ENCODE data around the gene CFAP299.

CFAP299 gene

GRCh38 chr4:80839792-80840191 lies 504.3 kb downstream of the CFAP299 start:
- no peak for DNase-seq (ENCODE audit: low spot score)

- no peak for DNase-seq (ENCODE audit: low spot score)
Measured at GRCh38 chr4:80840396-80840795, 504.9 kb downstream of the CFAP299 start.

GRCh38 chr4:80841587-80842281 lies 506.2 kb downstream of the CFAP299 start:
- no peak for DNase-seq (ENCODE audit: low spot score)

- no peak for DNase-seq (ENCODE audit: low spot score)
Measured at GRCh38 chr4:80846210-80846609, 510.7 kb downstream of the CFAP299 start.

GRCh38 chr4:80852061-80852460 lies 516.5 kb downstream of the CFAP299 start:
- DNase-seq (ENCODE audit: low spot score): no peak

- DNase-seq (ENCODE audit: low spot score): no peak
Measured at GRCh38 chr4:80873571-80873970, 538.0 kb downstream of the CFAP299 start.

- DNase-seq (ENCODE audit: low spot score): no peak
Measured at GRCh38 chr4:80874979-80875378, 539.4 kb downstream of the CFAP299 start.

GRCh38 chr4:80875642-80876041 lies 540.1 kb downstream of the CFAP299 start:
- DNase-seq (ENCODE audit: low spot score): no peak

GRCh38 chr4:80876810-80877209 lies 541.3 kb downstream of the CFAP299 start:
- DNase-seq (ENCODE audit: low spot score): no peak

GRCh38 chr4:80878218-80878617 lies 542.7 kb downstream of the CFAP299 start:
- DNase-seq (ENCODE audit: low spot score): no peak

- no peak for DNase-seq (ENCODE audit: low spot score)
Measured at GRCh38 chr4:80897537-80898303, 562.2 kb downstream of the CFAP299 start.

GRCh38 chr4:80900908-80901307 lies 565.4 kb downstream of the CFAP299 start:
- no peak for DNase-seq (ENCODE audit: low spot score)

- no peak for DNase-seq (ENCODE audit: low spot score)
Measured at GRCh38 chr4:80903020-80903419, 567.5 kb downstream of the CFAP299 start.

- DNase-seq (ENCODE audit: low spot score): no peak
Measured at GRCh38 chr4:80909938-80910337, 574.4 kb downstream of the CFAP299 start.

- no peak for DNase-seq (ENCODE audit: low spot score)
Measured at GRCh38 chr4:80911458-80911857, 575.9 kb downstream of the CFAP299 start.

GRCh38 chr4:80912350-80912749 lies 576.8 kb downstream of the CFAP299 start:
- no peak for DNase-seq (ENCODE audit: low spot score)

GRCh38 chr4:80913381-80913780 lies 577.9 kb downstream of the CFAP299 start:
- DNase-seq (ENCODE audit: low spot score): no peak

- DNase-seq (ENCODE audit: low spot score): no peak
Measured at GRCh38 chr4:80916770-80917169, 581.2 kb downstream of the CFAP299 start.

- no peak for DNase-seq (ENCODE audit: low spot score)
Measured at GRCh38 chr4:80918004-80918403, 582.5 kb downstream of the CFAP299 start.

- DNase-seq (ENCODE audit: low spot score): no peak
Measured at GRCh38 chr4:80921441-80921840, 585.9 kb downstream of the CFAP299 start.

GRCh38 chr4:80922941-80923340 lies 587.4 kb downstream of the CFAP299 start:
- DNase-seq (ENCODE audit: low spot score): no peak

- DNase-seq (ENCODE audit: low spot score): no peak
Measured at GRCh38 chr4:80925293-80925692, 589.8 kb downstream of the CFAP299 start.

GRCh38 chr4:80926446-80926845 lies 590.9 kb downstream of the CFAP299 start:
- no peak for DNase-seq (ENCODE audit: low spot score)

GRCh38 chr4:80926891-80927290 lies 591.4 kb downstream of the CFAP299 start:
- no peak for DNase-seq (ENCODE audit: low spot score)
